RWPE2 (cell line): Measurements from ENCODE around the gene AGMO.

ENCODE experiments used
- ATAC-seq: fragments of 200-7000 bp; cut with Tn5 transposase; 3 replicates; pipeline ENCODE4 v1.9.1; 2021; ENCODE audit warnings: low read depth
- DNase-seq: peaks from one replicate; pipeline ENCODE4 v3.0.0-alpha.2; 2020; ENCODE audit warnings: low spot score
- H3K27ac ChIP-seq: fragments of 450-650 bp; 2 replicates; pipeline ENCODE4 v1.5.1; 2017; ENCODE audit warnings: mild to moderate bottlenecking; ENCODE audit not compliant: poor library complexity, severe bottlenecking
- H3K27me3 ChIP-seq: fragments of 250-450 bp; sonication (Bioruptor Pico); 2 replicates; pipeline ENCODE4 v1.5.1; 2021; ENCODE audit warnings: mild to moderate bottlenecking, moderate library complexity; ENCODE audit not compliant: insufficient read depth, poor library complexity, severe bottlenecking
- H3K36me3 ChIP-seq: fragments of 250-450 bp; sonication (Bioruptor Pico); 2 replicates; pipeline ENCODE4 v1.5.1; 2020; ENCODE audit warnings: low read depth, mild to moderate bottlenecking, moderate library complexity
- H3K4me1 ChIP-seq: fragments of 250-450 bp; sonication (Bioruptor Pico); 2 replicates; pipeline ENCODE4 v1.5.1; 2021; ENCODE audit warnings: mild to moderate bottlenecking, moderate library complexity; ENCODE audit not compliant: insufficient read depth, poor library complexity, severe bottlenecking
- H3K4me3 ChIP-seq: fragments of 250-450 bp; sonication (Bioruptor Pico); 2 replicates; pipeline ENCODE4 v1.5.1; 2021; ENCODE audit warnings: mild to moderate bottlenecking, moderate library complexity; ENCODE audit not compliant: severe bottlenecking
- H3K9me3 ChIP-seq: fragments of 250-450 bp; sonication (Bioruptor Pico); 2 replicates; pipeline ENCODE4 v1.5.1; 2021; ENCODE audit warnings: mild to moderate bottlenecking, moderate library complexity; ENCODE audit not compliant: severe bottlenecking
- TF ChIP-seq, protein P1 (sequence below): fragments of 450-650 bp; IDR thresholded peaks from one replicate; pipeline ENCODE4 v1.5.1; 2017; ENCODE audit warnings: mild to moderate bottlenecking, moderate library complexity; ENCODE audit not compliant: poor library complexity, severe bottlenecking

AGMO gene

DNA sequence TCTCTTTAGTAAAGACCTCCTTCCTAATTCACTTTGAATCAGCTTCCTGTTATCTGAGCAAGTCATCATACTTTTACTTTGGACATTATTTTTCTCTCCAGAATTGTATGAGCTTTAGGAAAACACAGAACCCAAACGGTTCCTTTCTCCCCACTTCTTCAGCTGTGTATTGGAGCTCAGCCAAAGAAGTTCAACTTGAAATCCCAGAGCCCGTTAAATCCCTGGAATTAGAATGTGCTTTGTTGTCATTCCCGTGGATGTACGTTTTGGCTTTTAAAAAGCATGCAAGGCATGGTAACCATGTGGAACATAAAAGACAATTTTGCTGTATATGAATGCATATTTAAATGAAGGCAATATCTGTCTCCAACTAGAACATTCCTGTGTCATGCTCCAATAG is 46.6 kb downstream of the AGMO start:
- TF ChIP-seq, protein P1, sequence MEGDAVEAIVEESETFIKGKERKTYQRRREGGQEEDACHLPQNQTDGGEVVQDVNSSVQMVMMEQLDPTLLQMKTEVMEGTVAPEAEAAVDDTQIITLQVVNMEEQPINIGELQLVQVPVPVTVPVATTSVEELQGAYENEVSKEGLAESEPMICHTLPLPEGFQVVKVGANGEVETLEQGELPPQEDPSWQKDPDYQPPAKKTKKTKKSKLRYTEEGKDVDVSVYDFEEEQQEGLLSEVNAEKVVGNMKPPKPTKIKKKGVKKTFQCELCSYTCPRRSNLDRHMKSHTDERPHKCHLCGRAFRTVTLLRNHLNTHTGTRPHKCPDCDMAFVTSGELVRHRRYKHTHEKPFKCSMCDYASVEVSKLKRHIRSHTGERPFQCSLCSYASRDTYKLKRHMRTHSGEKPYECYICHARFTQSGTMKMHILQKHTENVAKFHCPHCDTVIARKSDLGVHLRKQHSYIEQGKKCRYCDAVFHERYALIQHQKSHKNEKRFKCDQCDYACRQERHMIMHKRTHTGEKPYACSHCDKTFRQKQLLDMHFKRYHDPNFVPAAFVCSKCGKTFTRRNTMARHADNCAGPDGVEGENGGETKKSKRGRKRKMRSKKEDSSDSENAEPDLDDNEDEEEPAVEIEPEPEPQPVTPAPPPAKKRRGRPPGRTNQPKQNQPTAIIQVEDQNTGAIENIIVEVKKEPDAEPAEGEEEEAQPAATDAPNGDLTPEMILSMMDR, result no peak
- H3K9me3 ChIP-seq, result no peaks in the 10 kb centered on the region
- H3K36me3 ChIP-seq, result no peaks in the 10 kb centered on the region
- ATAC-seq (no peak), DNase-seq (no peak)
- H3K27me3 ChIP-seq, result peaks cover 7% of the 10 kb centered on the region
- H3K4me1 ChIP-seq, result no peaks in the 10 kb centered on the region
- no peak overlapping the region for H3K27ac ChIP-seq
- H3K4me3 ChIP-seq, result no peak overlapping the region

DNA sequence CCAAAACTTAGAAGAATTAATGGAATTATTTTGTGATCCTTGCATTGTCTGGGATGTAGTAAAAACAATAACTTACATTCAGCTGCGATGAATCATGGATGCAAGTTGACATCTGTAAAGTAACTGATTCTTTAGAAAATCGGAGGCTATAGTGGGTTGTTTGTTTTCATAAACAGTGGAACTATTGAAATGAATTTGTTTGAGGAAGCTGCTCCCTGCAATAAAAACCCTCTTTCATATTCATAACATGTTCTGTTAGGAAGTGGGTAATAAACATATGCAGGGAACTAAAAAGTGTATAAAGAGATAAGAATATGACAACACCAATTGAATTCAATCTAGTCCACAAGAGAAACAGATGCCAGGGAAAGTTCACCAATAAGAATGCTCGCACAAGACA is 53.6 kb downstream of the AGMO start:
- DNase-seq, result no peak
- TF ChIP-seq, protein P1, result no peak
- H3K4me1 ChIP-seq, result no peaks in the 10 kb centered on the region
- H3K27ac ChIP-seq, result no peak overlapping the region
- H3K9me3 ChIP-seq, result no peaks in the 10 kb centered on the region
- no peak overlapping the region for H3K4me3 ChIP-seq
- H3K36me3 ChIP-seq, result no peaks in the 10 kb centered on the region
- no peak for ATAC-seq
- peaks cover 12% of the 10 kb centered on the region for H3K27me3 ChIP-seq

DNA sequence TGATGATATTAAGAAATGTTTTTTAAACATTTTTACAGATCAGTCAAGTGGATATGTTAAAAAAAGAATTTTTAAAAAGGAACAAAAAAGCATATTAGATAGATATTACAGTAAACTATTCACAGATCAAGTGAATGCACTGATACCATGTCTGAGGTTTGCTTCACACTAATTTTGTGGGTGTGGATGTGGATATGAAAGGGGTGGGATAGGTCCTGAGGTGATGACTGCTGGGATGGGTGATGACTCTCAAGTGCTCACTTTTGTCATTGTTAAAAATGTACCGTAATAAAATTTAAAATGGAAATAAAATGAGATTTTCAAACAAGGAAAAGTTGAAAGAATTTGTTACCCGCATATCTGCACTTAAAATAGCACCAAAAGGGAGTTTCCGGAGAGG is 54.1 kb downstream of the AGMO start:
- no peak for DNase-seq
- ATAC-seq, result no peak
- no peaks in the 10 kb centered on the region for H3K4me1 ChIP-seq
- H3K36me3 ChIP-seq, result no peaks in the 10 kb centered on the region
- peaks cover 12% of the 10 kb centered on the region for H3K27me3 ChIP-seq
- H3K9me3 ChIP-seq, result no peaks in the 10 kb centered on the region
- no peak overlapping the region for H3K4me3 ChIP-seq
- TF ChIP-seq, protein P1, result no peak
- H3K27ac ChIP-seq, result no peak overlapping the region

DNA sequence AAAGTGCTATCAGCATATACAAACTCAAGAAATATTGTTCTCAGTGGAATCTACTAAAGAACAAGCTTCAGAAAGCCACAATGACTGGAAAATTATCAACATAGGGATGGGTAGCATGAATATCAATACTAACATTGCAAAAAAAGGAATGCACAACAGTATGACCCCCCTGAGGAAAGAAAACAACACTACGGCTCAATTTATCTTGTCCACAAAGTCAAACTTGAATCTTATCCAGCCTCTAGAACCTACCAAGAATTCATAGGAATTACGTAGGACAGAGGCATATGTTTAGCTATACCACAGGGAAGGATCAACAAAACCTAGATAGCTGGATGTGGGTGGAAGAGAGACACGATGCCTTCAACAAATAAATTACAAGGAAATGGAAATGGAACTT is 54.6 kb downstream of the AGMO start:
- Histone ChIP-seq H3K36me3 (no peaks in the 10 kb centered on the region), H3K4me1 (no peaks in the 10 kb centered on the region), H3K4me3 (no peak overlapping the region), H3K9me3 (no peaks in the 10 kb centered on the region), H3K27me3 (peaks cover 12% of the 10 kb centered on the region), H3K27ac (no peak overlapping the region)
- TF ChIP-seq, protein P1, result no peak
- ATAC-seq, result no peak
- no peak for DNase-seq

DNA sequence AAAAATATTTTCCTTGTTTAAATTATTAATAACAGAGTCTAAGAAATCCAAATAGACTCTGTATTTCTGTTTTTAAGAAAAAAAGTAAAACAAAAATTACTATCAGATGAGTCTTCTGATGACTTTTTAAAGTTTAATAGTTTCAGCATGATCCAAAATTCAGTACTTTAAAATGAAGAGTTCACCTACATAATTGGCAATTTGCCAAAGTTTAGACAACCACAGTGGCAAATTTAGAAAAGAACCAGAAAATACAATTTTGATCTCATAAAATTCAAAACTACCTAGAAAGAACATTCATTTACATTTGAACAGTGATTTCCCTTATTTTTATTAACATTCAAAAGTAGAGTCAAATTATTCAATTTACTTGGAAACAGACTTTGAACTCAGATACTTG is 56.1 kb downstream of the AGMO start:
- no peaks in the 10 kb centered on the region for H3K4me1 ChIP-seq
- no peak for ATAC-seq
- no peak overlapping the region for H3K4me3 ChIP-seq
- H3K9me3 ChIP-seq, result no peaks in the 10 kb centered on the region
- TF ChIP-seq, protein P1, result no peak
- no peak for DNase-seq
- no peak overlapping the region for H3K27ac ChIP-seq
- no peaks in the 10 kb centered on the region for H3K36me3 ChIP-seq
- H3K27me3 ChIP-seq, result peaks cover 17% of the 10 kb centered on the region
